ENCODE measurements around the gene ETV2. TPM values are rescaled to one million over a fixed set of nuclear protein-coding genes. Genes with fewer than 3 reads are reported as not detected.

Gene ETV2
- total RNA-seq, 1 donor: 0.81 TPM

- no peak for TF ChIP-seq CTCF (IDR thresholded peaks at IDR 0.05; ENCODE audit: insufficient read depth, low read length)
- H3K4me3 ChIP-seq (ENCODE audit: low read depth, low read length): no peak overlapping the region
- no peak for DNase-seq (ENCODE audit: low read depth)
Measured at GRCh38 chr19:35607661-35608060, 33.9 kb upstream of the ETV2 start.

GRCh38 chr19:35608251-35608650 is 33.3 kb upstream of the ETV2 start:
- no peak for TF ChIP-seq CTCF (IDR thresholded peaks at IDR 0.05; ENCODE audit: insufficient read depth, low read length)
- no peak overlapping the region for H3K4me3 ChIP-seq (ENCODE audit: low read depth, low read length)
- no peak for DNase-seq (ENCODE audit: low read depth)

GRCh38 chr19:35609851-35610353 is 31.6 kb upstream of the ETV2 start:
- no peak overlapping the region for H3K4me3 ChIP-seq (ENCODE audit: low read depth, low read length)
- no peak for TF ChIP-seq CTCF (IDR thresholded peaks at IDR 0.05; ENCODE audit: insufficient read depth, low read length)
- DNase-seq (ENCODE audit: low read depth): no peak

- H3K4me3 ChIP-seq (ENCODE audit: low read depth, low read length): peak overlapping the region; percentile 96
- no peak for TF ChIP-seq CTCF (IDR thresholded peaks at IDR 0.05; ENCODE audit: insufficient read depth, low read length)
- no peak for DNase-seq (ENCODE audit: low read depth)
Measured at GRCh38 chr19:35612224-35612558, 29.4 kb upstream of the ETV2 start.

- DNase-seq (ENCODE audit: low read depth): peak; percentile 84
- H3K4me3 ChIP-seq (ENCODE audit: low read depth, low read length): peak within 1 kb of the TSS; percentile 96
- TF ChIP-seq CTCF (IDR thresholded peaks at IDR 0.05; ENCODE audit: insufficient read depth, low read length): no peak
Measured at GRCh38 chr19:35612559-35613321, 28.8 kb upstream of the ETV2 start, which contains the start of gene HAUS5. TSS of gene HAUS5 (plus strand) at chr19:35612735. CDS start at chr19:35612795, 60 bp downstream.

GRCh38 chr19:35613574-35613973 is 28.0 kb upstream of the ETV2 start:
- no peak for DNase-seq (ENCODE audit: low read depth)
- TF ChIP-seq CTCF (IDR thresholded peaks at IDR 0.05; ENCODE audit: insufficient read depth, low read length): no peak
- no peak overlapping the region for H3K4me3 ChIP-seq (ENCODE audit: low read depth, low read length)

All from fibroblast of the aortic adventitia (primary cell).